Measurements from ENCODE around the gene CCDC175.

Gene CCDC175

GRCh38 chr14:59576332-59577294, at the start of gene CCDC175:
Gene CCDC175, minus strand, starts transcription at chr14:59576812. Its CDS starts 37 bp downstream, at chr14:59576775.
- peak; percentile 85 for DNase-seq
- in situ Hi-C loops (cut with HindIII; ENCODE audit: low pct_ligation_motif_present, low pct_unique_long_range_greater_than_20kb, low sequenced_read_pairs) = no loop called here

- no peak for DNase-seq
Measured at GRCh38 chr14:59622631-59623030, 46.0 kb upstream of the CCDC175 start.

GRCh38 chr14:59619061-59619460, 42.4 kb upstream of the CCDC175 start:
- DNase-seq = no peak
- in situ Hi-C loops (cut with HindIII; ENCODE audit: low pct_ligation_motif_present, low pct_unique_long_range_greater_than_20kb, low sequenced_read_pairs) = no loop called here

More at GRCh38 chr14:59622631-59623030, 46.0 kb upstream of the CCDC175 start:
- in situ Hi-C loops (cut with HindIII; ENCODE audit: low pct_ligation_motif_present, low pct_unique_long_range_greater_than_20kb, low sequenced_read_pairs) = no loop called here

- no peak for DNase-seq
- in situ Hi-C loops (cut with HindIII; ENCODE audit: low pct_ligation_motif_present, low pct_unique_long_range_greater_than_20kb, low sequenced_read_pairs) = no loop called here
Measured at GRCh38 chr14:59601056-59601455, 24.4 kb upstream of the CCDC175 start.

- no peak for DNase-seq
- in situ Hi-C loops (cut with HindIII; ENCODE audit: low pct_ligation_motif_present, low pct_unique_long_range_greater_than_20kb, low sequenced_read_pairs) = no loop called here
Measured at GRCh38 chr14:59600211-59600945, 23.8 kb upstream of the CCDC175 start.

GRCh38 chr14:59595071-59595470, 18.5 kb upstream of the CCDC175 start:
- in situ Hi-C loops (cut with HindIII; ENCODE audit: low pct_ligation_motif_present, low pct_unique_long_range_greater_than_20kb, low sequenced_read_pairs) = no loop called here
- no peak for DNase-seq

- in situ Hi-C loops (cut with HindIII; ENCODE audit: low pct_ligation_motif_present, low pct_unique_long_range_greater_than_20kb, low sequenced_read_pairs) = no loop called here
- DNase-seq = no peak
Measured at GRCh38 chr14:59591641-59592370, 15.2 kb upstream of the CCDC175 start.

GRCh38 chr14:59588101-59588500, 11.5 kb upstream of the CCDC175 start:
- in situ Hi-C loops (cut with HindIII; ENCODE audit: low pct_ligation_motif_present, low pct_unique_long_range_greater_than_20kb, low sequenced_read_pairs) = no loop called here
- no peak for DNase-seq

- no peak for DNase-seq
- in situ Hi-C loops (cut with HindIII; ENCODE audit: low pct_ligation_motif_present, low pct_unique_long_range_greater_than_20kb, low sequenced_read_pairs) = no loop called here
Measured at GRCh38 chr14:59585891-59586554, 9.4 kb upstream of the CCDC175 start.

- no peak for DNase-seq
- in situ Hi-C loops (cut with HindIII; ENCODE audit: low pct_ligation_motif_present, low pct_unique_long_range_greater_than_20kb, low sequenced_read_pairs) = no loop called here
Measured at GRCh38 chr14:59583755-59584154, 7.1 kb upstream of the CCDC175 start.

GRCh38 chr14:59582845-59583509, 6.4 kb upstream of the CCDC175 start:
- DNase-seq = no peak

GRCh38 chr14:59582161-59582560, 5.5 kb upstream of the CCDC175 start:
- DNase-seq = no peak
- in situ Hi-C loops (cut with HindIII; ENCODE audit: low pct_ligation_motif_present, low pct_unique_long_range_greater_than_20kb, low sequenced_read_pairs) = no loop called here

More at GRCh38 chr14:59582845-59583509, 6.4 kb upstream of the CCDC175 start:
- in situ Hi-C loops (cut with HindIII; ENCODE audit: low pct_ligation_motif_present, low pct_unique_long_range_greater_than_20kb, low sequenced_read_pairs) = no loop called here

GRCh38 chr14:59580911-59581310, 4.3 kb upstream of the CCDC175 start:
- in situ Hi-C loops (cut with HindIII; ENCODE audit: low pct_ligation_motif_present, low pct_unique_long_range_greater_than_20kb, low sequenced_read_pairs) = no loop called here
- DNase-seq = no peak

- in situ Hi-C loops (cut with HindIII; ENCODE audit: low pct_ligation_motif_present, low pct_unique_long_range_greater_than_20kb, low sequenced_read_pairs) = no loop called here
- DNase-seq = no peak
Measured at GRCh38 chr14:59570122-59570521, 6.5 kb downstream of the CCDC175 start.

- in situ Hi-C loops (cut with HindIII; ENCODE audit: low pct_ligation_motif_present, low pct_unique_long_range_greater_than_20kb, low sequenced_read_pairs) = no loop called here
- no peak for DNase-seq
Measured at GRCh38 chr14:59566725-59567124, 9.9 kb downstream of the CCDC175 start.

GRCh38 chr14:59566296-59566695, 10.3 kb downstream of the CCDC175 start:
- DNase-seq = no peak
- in situ Hi-C loops (cut with HindIII; ENCODE audit: low pct_ligation_motif_present, low pct_unique_long_range_greater_than_20kb, low sequenced_read_pairs) = no loop called here

GRCh38 chr14:59565087-59565486, 11.5 kb downstream of the CCDC175 start:
- in situ Hi-C loops (cut with HindIII; ENCODE audit: low pct_ligation_motif_present, low pct_unique_long_range_greater_than_20kb, low sequenced_read_pairs) = no loop called here
- no peak for DNase-seq

- in situ Hi-C loops (cut with HindIII; ENCODE audit: low pct_ligation_motif_present, low pct_unique_long_range_greater_than_20kb, low sequenced_read_pairs) = no loop called here
- no peak for DNase-seq
Measured at GRCh38 chr14:59564366-59564765, 12.2 kb downstream of the CCDC175 start.
